ENCODE measurements around the gene MRPL55.
A peak's percentile ranks its signal among the peaks of the same experiment; 100 is the strongest.

Gene MRPL55

GRCh38 chr1:228143480-228144192 is 34.5 kb upstream of the MRPL55 start:
- H3K4me3 ChIP-seq (replicated peaks; ENCODE audit: low read depth, low read length): no peak overlapping the region
- no peak for DNase-seq (ENCODE audit: low read depth)
- no peak for TF ChIP-seq CTCF (IDR thresholded peaks at IDR 0.05; ENCODE audit: low read length, missing control alignments)

GRCh38 chr1:228142701-228143136 is 33.6 kb upstream of the MRPL55 start:
- no peak for TF ChIP-seq CTCF (IDR thresholded peaks at IDR 0.05; ENCODE audit: low read length, missing control alignments)
- no peak overlapping the region for H3K4me3 ChIP-seq (replicated peaks; ENCODE audit: low read depth, low read length)
- no peak for DNase-seq (ENCODE audit: low read depth)

GRCh38 chr1:228142155-228142691 is 33.1 kb upstream of the MRPL55 start:
- no peak for DNase-seq (ENCODE audit: low read depth)
- peak overlapping the region; percentile 91 for H3K4me3 ChIP-seq (replicated peaks; ENCODE audit: low read depth, low read length)
- no peak for TF ChIP-seq CTCF (IDR thresholded peaks at IDR 0.05; ENCODE audit: low read length, missing control alignments)

GRCh38 chr1:228141226-228142044 is 32.3 kb upstream of the MRPL55 start:
- H3K4me3 ChIP-seq (replicated peaks; ENCODE audit: low read depth, low read length): peak overlapping the region; percentile 91
- TF ChIP-seq CTCF (IDR thresholded peaks at IDR 0.05; ENCODE audit: low read length, missing control alignments): no peak
- DNase-seq (ENCODE audit: low read depth): peak; percentile 85

GRCh38 chr1:228140724-228141225 is 31.7 kb upstream of the MRPL55 start:
- DNase-seq (ENCODE audit: low read depth): no peak
- peak overlapping the region; percentile 91 for H3K4me3 ChIP-seq (replicated peaks; ENCODE audit: low read depth, low read length)

More at GRCh38 chr1:228140724-228141225, 31.7 kb upstream of the MRPL55 start:
- TF ChIP-seq CTCF (IDR thresholded peaks at IDR 0.05; ENCODE audit: low read length, missing control alignments): no peak

Data from fibroblast of pulmonary artery (primary cell).